ENCODE data around the gene CNTNAP2. TPM values are rescaled to one million over a fixed set of nuclear protein-coding genes. Genes with fewer than 3 reads are reported as not detected.

The CNTNAP2 gene
- total and polyA plus RNA-seq, 2 of the 8 experiments (the other 6 are each of a cell fraction or from before 2014, with no cell fraction given), result 27.9 to 71.0 TPM

DNA sequence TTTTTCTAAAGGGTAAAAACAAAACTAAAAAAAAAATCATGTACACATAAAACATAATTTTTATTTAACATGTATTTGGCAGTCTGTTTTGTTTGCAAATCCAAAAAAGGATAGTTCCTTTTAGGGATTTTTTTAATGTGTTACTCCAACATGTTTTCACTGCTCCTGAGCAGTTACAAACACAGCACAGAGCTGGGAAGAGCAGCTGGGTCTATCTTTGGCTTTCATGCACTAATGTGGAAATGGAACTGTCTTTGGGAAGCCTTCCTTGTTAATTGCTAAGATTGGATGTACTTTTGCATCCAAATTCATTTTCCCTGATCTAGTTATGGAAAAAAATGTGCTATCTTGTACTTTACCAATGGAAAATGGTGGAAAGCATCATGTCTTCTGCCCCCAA, 1035.1 kb downstream of the CNTNAP2 start (continued):
- no peak for TF ChIP-seq KDM4A (IDR thresholded peaks at IDR 0.05; ENCODE audit: low read depth, low read length, severe bottlenecking)
- TF ChIP-seq CTBP2 (IDR thresholded peaks at IDR 0.05; ENCODE audit: borderline replicate concordance, insufficient read depth, insufficient read length, low read length), result no peak
- no peak for TF ChIP-seq JUND (IDR thresholded peaks at IDR 0.05; ENCODE audit: low read length)
- no peak for TF ChIP-seq RBBP5 (IDR thresholded peaks at IDR 0.05; ENCODE audit: borderline replicate concordance, low read depth, low read length)
- TF ChIP-seq CBX5 (IDR thresholded peaks at IDR 0.05; ENCODE audit: low read depth, low read length), result no peak
- TF ChIP-seq, protein P1, sequence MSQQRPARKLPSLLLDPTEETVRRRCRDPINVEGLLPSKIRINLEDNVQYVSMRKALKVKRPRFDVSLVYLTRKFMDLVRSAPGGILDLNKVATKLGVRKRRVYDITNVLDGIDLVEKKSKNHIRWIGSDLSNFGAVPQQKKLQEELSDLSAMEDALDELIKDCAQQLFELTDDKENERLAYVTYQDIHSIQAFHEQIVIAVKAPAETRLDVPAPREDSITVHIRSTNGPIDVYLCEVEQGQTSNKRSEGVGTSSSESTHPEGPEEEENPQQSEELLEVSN (IDR thresholded peaks at IDR 0.05), result no peak
- no peak for TF ChIP-seq FOSL1 (IDR thresholded peaks at IDR 0.05; ENCODE audit: insufficient read depth, low read depth, low read length)
